Measurements from ENCODE around the gene ARHGAP19. TPM values are rescaled to one million over a fixed set of nuclear protein-coding genes. Genes with fewer than 3 reads are reported as not detected.

ARHGAP19 gene
- total RNA-seq, 2 donors from 2014 or later = 26.8 to 47.6 TPM

- Histone ChIP-seq H3K36me3 (ENCODE audit: control insufficient read depth, insufficient read depth, low read length) (no peaks in the 10 kb centered on the region), H3K9ac (ENCODE audit: extremely low read depth, low read length, poor library complexity, severe bottlenecking) (no peak within 1 kb of the TSS), H3K27me3 (ENCODE audit: control insufficient read depth, insufficient read depth, low read length, poor library complexity, severe bottlenecking) (peaks cover 79% of the 10 kb centered on the region), H3K9me3 (ENCODE audit: control insufficient read depth, low read length) (no peaks in the 10 kb centered on the region), H3K4me1 (ENCODE audit: control insufficient read depth, insufficient read depth, low read length) (peaks cover 9% of the 10 kb centered on the region), H3K27ac (ENCODE audit: low read depth, low read length) (no peak within 1 kb of the TSS), H3K4me3 (ENCODE audit: low read length) (peak within 1 kb of the TSS; percentile 65)
- 1% methylated on average over 16 to 72 of the region's 74 CpGs for WGBS, 2 experiments (ENCODE audit: insufficient coverage in 1 of 2, insufficient read length in 1 of 2)
- Mint-ChIP-seq H3K4me1 (peaks cover 11% of the 10 kb centered on the region), H3K27ac (no peak within 1 kb of the TSS), H3K27me3 (ENCODE audit: insufficient read depth) (peaks cover 92% of the 10 kb centered on the region), H3K36me3 (ENCODE audit: low read depth) (no peaks in the 10 kb centered on the region), H3K9me3 (no peaks in the 10 kb centered on the region), H3K4me3 (peak within 1 kb of the TSS; percentile 59)
- TF ChIP-seq, protein P1, sequence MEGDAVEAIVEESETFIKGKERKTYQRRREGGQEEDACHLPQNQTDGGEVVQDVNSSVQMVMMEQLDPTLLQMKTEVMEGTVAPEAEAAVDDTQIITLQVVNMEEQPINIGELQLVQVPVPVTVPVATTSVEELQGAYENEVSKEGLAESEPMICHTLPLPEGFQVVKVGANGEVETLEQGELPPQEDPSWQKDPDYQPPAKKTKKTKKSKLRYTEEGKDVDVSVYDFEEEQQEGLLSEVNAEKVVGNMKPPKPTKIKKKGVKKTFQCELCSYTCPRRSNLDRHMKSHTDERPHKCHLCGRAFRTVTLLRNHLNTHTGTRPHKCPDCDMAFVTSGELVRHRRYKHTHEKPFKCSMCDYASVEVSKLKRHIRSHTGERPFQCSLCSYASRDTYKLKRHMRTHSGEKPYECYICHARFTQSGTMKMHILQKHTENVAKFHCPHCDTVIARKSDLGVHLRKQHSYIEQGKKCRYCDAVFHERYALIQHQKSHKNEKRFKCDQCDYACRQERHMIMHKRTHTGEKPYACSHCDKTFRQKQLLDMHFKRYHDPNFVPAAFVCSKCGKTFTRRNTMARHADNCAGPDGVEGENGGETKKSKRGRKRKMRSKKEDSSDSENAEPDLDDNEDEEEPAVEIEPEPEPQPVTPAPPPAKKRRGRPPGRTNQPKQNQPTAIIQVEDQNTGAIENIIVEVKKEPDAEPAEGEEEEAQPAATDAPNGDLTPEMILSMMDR (conservative IDR thresholded peaks at IDR 0.05) = peak; percentile 41
- peak; percentile 82 for DNase-seq
Measured at GRCh38 chr10:97185326-97186058, 106.9 kb downstream of the ARHGAP19 start, which contains the start of gene SLIT1. TSS of gene SLIT1 (minus strand) at chr10:97185959. CDS start at chr10:97185674, 285 bp downstream.

- WGBS, 2 experiments (ENCODE audit: insufficient coverage in 1 of 2, insufficient read length in 1 of 2) = 26 to 36% methylated on average over 10 to 17 of the region's 17 CpGs
- no peak overlapping the region for H3K9ac ChIP-seq (ENCODE audit: extremely low read depth, low read length, poor library complexity, severe bottlenecking)
- H3K9me3 Mint-ChIP-seq = no peaks in the 10 kb centered on the region
- H3K4me3 Mint-ChIP-seq = peak overlapping the region; percentile 59
- no peaks in the 10 kb centered on the region for H3K36me3 ChIP-seq (ENCODE audit: control insufficient read depth, insufficient read depth, low read length)
- H3K27ac ChIP-seq (ENCODE audit: low read depth, low read length) = no peak overlapping the region
- no peaks in the 10 kb centered on the region for H3K36me3 Mint-ChIP-seq (ENCODE audit: low read depth)
- no peak for DNase-seq
- peaks cover 85% of the 10 kb centered on the region for H3K27me3 ChIP-seq (ENCODE audit: control insufficient read depth, insufficient read depth, low read length, poor library complexity, severe bottlenecking)
- H3K4me1 Mint-ChIP-seq = peaks cover 12% of the 10 kb centered on the region
- TF ChIP-seq, protein P1 (conservative IDR thresholded peaks at IDR 0.05) = no peak
- H3K4me3 ChIP-seq (ENCODE audit: low read length) = peak overlapping the region; percentile 65
- no peak overlapping the region for H3K27ac Mint-ChIP-seq
- peaks cover 4% of the 10 kb centered on the region for H3K4me1 ChIP-seq (ENCODE audit: control insufficient read depth, insufficient read depth, low read length)
- H3K9me3 ChIP-seq (ENCODE audit: control insufficient read depth, low read length) = no peaks in the 10 kb centered on the region
- H3K27me3 Mint-ChIP-seq (ENCODE audit: insufficient read depth) = peaks cover 94% of the 10 kb centered on the region
Measured at GRCh38 chr10:97184971-97185325, 107.5 kb downstream of the ARHGAP19 start.

- Mint-ChIP-seq H3K4me3 (no peak overlapping the region), H3K27me3 (ENCODE audit: insufficient read depth) (peaks cover 88% of the 10 kb centered on the region), H3K27ac (no peak overlapping the region), H3K36me3 (ENCODE audit: low read depth) (no peaks in the 10 kb centered on the region), H3K9me3 (no peaks in the 10 kb centered on the region), H3K4me1 (peaks cover 19% of the 10 kb centered on the region)
- H3K4me3 ChIP-seq (ENCODE audit: low read length) = no peak overlapping the region
- no peaks in the 10 kb centered on the region for H3K9me3 ChIP-seq (ENCODE audit: control insufficient read depth, low read length)
- peaks cover 89% of the 10 kb centered on the region for H3K27me3 ChIP-seq (ENCODE audit: control insufficient read depth, insufficient read depth, low read length, poor library complexity, severe bottlenecking)
- H3K4me1 ChIP-seq (ENCODE audit: control insufficient read depth, insufficient read depth, low read length) = no peaks in the 10 kb centered on the region
- no peak overlapping the region for H3K27ac ChIP-seq (ENCODE audit: low read depth, low read length)
- 80 to 87% methylated on average over 1 to 3 of the region's 3 CpGs for WGBS, 2 experiments (ENCODE audit: insufficient coverage in 1 of 2, insufficient read length in 1 of 2)
- no peaks in the 10 kb centered on the region for H3K36me3 ChIP-seq (ENCODE audit: control insufficient read depth, insufficient read depth, low read length)
- TF ChIP-seq, protein P1 (conservative IDR thresholded peaks at IDR 0.05) = no peak
- DNase-seq = no peak
- no peak overlapping the region for H3K9ac ChIP-seq (ENCODE audit: extremely low read depth, low read length, poor library complexity, severe bottlenecking)
Measured at GRCh38 chr10:97183314-97183713, 109.1 kb downstream of the ARHGAP19 start.

Measured in endodermal cell (in vitro differentiated cells).